GM12878 (cell line): Measurements from ENCODE around the gene VWA7. TPM values are rescaled to one million over a fixed set of nuclear protein-coding genes. Genes with fewer than 3 reads are reported as not detected.

Experiments
- ATF7 ChIP-seq: fragments of 450-650 bp; IDR thresholded peaks from 2 replicates; pipeline ENCODE4 v1.6.1; 2016; ENCODE audit warnings: low read depth, mild to moderate bottlenecking
- MTA2 ChIP-seq: fragments of 450-650 bp; IDR thresholded peaks from 2 replicates; pipeline ENCODE4 v1.6.1; 2016; ENCODE audit warnings: low read depth, mild to moderate bottlenecking, moderate library complexity
- MYB ChIP-seq: fragments of 150-350 bp; IDR thresholded peaks from 2 replicates; pipeline ENCODE4 v1.6.1; 2014; ENCODE audit warnings: mild to moderate bottlenecking, low read depth, low read length, borderline replicate concordance
- NR2C1 ChIP-seq: fragments of 450-650 bp; IDR thresholded peaks from 2 replicates; pipeline ENCODE4 v1.6.1; 2017; ENCODE audit warnings: antibody characterized with exemption, mild to moderate bottlenecking, moderate library complexity
- PKNOX1 ChIP-seq: fragments of 450-650 bp; IDR thresholded peaks from 2 replicates; pipeline ENCODE4 v1.6.1; 2016; ENCODE audit warnings: mild to moderate bottlenecking
- RAD51 ChIP-seq: fragments of 450-650 bp; IDR thresholded peaks from 2 replicates; pipeline ENCODE4 v1.6.1; 2016; ENCODE audit warnings: moderate library complexity, mild to moderate bottlenecking, inconsistent platforms
- RELB ChIP-seq: fragments of 450-650 bp; IDR thresholded peaks from 2 replicates; pipeline ENCODE4 v1.6.1; 2017; ENCODE audit warnings: low read depth, mild to moderate bottlenecking, moderate library complexity
- SMARCA5 ChIP-seq: fragments of 450-650 bp; IDR thresholded peaks from 2 replicates; pipeline ENCODE4 v1.6.1; 2017; ENCODE audit warnings: mild to moderate bottlenecking
- SPI1 ChIP-seq: IDR thresholded peaks from 2 replicates; pipeline ENCODE4 v1.6.1; 2011; ENCODE audit warnings: low read depth, mild to moderate bottlenecking, low read length, moderate library complexity, borderline replicate concordance; ENCODE audit not compliant: insufficient read depth
- YY1 ChIP-seq: IDR thresholded peaks from 2 replicates; pipeline ENCODE4 v1.6.1; 2011; ENCODE audit warnings: low read depth, mild to moderate bottlenecking, low read length
- polyA plus RNA-seq, 11 experiments: library from polyadenylated mRNA; depleted of rRNA in 4 of 11; unstranded in 6 of 11; stranded (reverse) in 5 of 11; fragments of >200 nt; fragmentation: Nextera tagmentation in 4 of 11; fragmentation: Illumina TruSeq in 1 of 11; extraction: Ambion mirVana in 4 of 11; extraction: Trizol in 1 of 11; gene quantifications; 1 replicate in 1 of 11; 2 replicates in 10 of 11; pipeline versions ENCODE4 v1.2.1 to v1.2.3, GENCODE V29; 2011 to 2016; ENCODE audit warnings: inconsistent platforms in 2 of 11, missing spikeins in 2 of 11, low read depth in 1 of 11
- total RNA-seq, 4 experiments: library from RNA; depleted of rRNA in 3 of 4; stranded (reverse); fragments of >200 nt in 3 of 4; fragmentation: Illumina TruSeq in 1 of 4; extraction: Trizol in 1 of 4; gene quantifications; 2 replicates each; pipeline versions ENCODE4 v1.2.1 to v1.2.3, GENCODE V29; 2013 to 2021

The VWA7 gene
- total and polyA plus RNA-seq, 10 of the 15 experiments (the other 5 are each of a cell fraction or from before 2014, with no cell fraction given), result 0.11 to 3.1 (median 1.2) TPM; not detected in 1

- TF ChIP-seq RELB (no peak), ATF7 (no peak), NR2C1 (peak; percentile 20; the same call in 1 of the 2 replicates), SMARCA5 (peak; percentile 46; the same call in 1 of the 2 replicates), SPI1 (no peak), PKNOX1 (peak; percentile 23; the same call in 1 of the 2 replicates), MYB (no peak), MTA2 (no peak), RAD51 (peak; percentile 17; the same call in 1 of the 2 replicates), YY1 (no peak)
Measured at GRCh38 chr6:31737315-31737990, 39.7 kb downstream of the VWA7 start (continued).
